GM21619 (cell line): ENCODE results near the gene GRB14.
"Not testable (repeated sequence)": the region's sequence is repeated elsewhere in the genome, so short reads cannot be mapped to it uniquely, and the experiment has no call there.

ENCODE experiments used
- ATAC-seq: cut with Tn5 transposase; IDR thresholded peaks from one replicate; pipeline ENCODE4 v1.9.1; 2021; ENCODE audit not compliant: unreplicated experiment

GRB14 gene

GRCh38 chr2:164560181-164560792 lies 61.0 kb downstream of the GRB14 start:
- no peak for ATAC-seq

- no peak for ATAC-seq
Measured at GRCh38 chr2:164558450-164558849, 62.8 kb downstream of the GRB14 start.

DNA sequence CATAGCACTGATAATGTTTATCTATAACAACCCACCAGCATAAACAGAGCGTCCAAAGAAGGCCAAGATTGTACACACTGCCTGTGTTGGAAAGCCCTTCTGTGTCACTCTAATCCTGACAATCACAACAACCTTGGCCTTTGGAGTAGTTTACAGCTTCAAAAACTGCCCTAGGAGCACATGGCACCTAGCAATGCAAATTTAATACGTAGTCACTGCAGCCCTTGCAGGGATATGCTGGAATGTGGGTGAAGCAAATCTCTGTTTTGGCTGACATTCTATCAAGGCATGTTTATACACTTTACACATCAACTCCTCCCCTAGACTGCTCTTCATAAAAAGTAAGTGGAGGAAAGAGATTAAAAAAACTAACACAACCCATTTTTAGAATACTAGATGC lies 66.8 kb downstream of the GRB14 start:
- ATAC-seq, result no peak

DNA sequence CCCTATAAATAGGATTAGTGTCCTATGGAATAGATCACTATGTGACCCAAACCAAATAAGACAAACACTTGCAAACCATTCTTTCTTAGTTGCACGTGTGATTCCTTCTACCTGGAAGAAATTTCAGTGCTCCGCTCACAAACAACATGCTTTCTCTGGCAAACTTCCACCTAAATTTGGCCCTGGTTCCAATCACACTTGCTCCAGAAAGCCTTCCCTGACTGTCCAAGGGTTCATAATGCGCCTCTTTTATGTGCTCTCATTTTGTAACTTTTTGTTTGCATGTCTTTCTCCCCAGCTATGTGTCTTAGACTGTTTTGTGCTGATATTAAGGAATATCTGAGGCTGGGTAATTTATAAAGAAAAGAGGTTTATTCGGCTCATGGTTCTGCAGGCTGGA lies 69.8 kb downstream of the GRB14 start:
- ATAC-seq, result no peak

GRCh38 chr2:164549705-164550104 lies 71.6 kb downstream of the GRB14 start:
- not testable (repeated sequence) for ATAC-seq

DNA sequence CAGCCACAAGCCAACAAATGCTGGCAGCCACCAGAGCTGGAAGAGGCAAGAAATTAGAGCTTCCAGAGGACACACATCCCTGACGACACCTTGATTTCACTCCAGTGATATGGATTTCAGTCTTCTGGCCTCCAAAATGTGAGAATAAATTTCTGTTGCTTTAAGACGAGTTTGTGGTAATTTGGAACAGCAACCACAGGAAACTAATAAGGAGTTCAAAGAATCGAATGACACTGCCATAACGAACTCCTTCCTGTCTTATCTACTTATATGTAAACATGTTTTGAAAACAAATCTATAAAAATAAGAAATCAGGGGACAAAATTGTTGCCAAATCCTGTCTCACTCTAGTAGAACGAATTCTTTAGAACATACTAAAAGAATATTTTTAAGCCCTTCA lies 75.8 kb downstream of the GRB14 start:
- no peak for ATAC-seq

GRCh38 chr2:164542581-164543021 lies 78.7 kb downstream of the GRB14 start:
- ATAC-seq, result no peak

DNA sequence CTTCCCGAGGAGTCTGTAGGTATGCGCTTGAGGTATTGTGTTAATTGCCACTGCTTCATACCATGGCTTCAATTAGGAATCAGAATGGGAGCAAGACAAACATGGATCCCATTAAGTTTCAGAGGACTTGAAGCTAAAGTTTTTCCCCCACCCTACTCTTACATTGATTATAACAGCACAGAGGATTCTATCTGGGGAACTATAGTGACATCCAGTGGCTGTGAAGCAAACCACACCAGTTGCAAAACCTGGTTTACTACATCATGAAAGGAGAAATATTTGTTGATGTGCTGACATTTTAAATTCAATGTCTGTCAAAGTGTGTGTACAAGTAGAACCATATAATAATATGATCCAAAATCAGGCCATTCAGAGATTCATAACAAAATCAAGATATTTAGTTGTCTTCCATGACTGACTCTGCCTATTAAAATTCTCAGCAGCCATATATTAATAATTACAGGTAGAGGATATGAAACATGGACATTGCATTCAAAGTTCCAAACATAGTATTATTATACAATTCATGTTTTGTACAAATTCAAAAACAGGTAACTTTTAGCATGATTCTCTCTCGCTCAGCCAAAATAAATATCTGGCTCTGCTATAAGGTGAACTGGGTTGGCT lies 82.9 kb downstream of the GRB14 start:
- ATAC-seq, result peak; percentile 71

DNA sequence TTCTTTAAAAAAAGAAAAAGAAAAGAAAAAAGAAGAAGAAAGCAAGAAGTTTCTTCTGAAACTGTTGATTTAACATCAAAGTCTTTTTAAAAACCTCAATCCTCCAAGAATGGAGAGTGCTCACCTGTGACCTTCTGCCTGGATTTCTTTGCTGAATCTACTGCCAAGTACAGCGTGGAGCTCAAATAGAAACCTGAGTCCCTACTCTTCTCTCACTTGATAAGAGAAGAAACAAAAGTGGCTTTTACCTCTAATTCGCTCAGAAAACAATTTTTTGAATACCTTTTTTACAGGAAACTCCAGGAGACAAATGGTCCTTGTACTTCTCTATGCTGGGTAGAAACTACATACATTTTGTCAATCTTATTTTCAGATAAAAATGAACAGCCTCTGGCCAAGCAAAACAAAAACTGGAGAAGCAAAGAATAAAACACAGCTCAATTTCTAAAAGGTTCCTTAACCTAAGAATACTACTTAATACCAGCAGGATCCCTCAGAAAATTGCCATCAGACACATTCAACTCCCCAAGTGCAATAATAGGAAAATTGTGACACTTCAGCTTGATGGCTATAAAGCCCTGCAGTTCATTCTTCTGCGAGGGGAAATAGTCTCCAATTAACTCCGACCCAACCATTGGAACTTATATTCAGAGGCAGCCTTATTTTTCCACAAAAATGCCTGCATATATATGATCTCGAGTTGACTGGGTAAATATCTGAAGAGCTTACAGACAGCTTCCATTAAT lies 85.8 kb downstream of the GRB14 start:
- ATAC-seq, result no peak

- no peak for ATAC-seq
Measured at GRCh38 chr2:164530464-164530863, 90.8 kb downstream of the GRB14 start.

- ATAC-seq, result no peak
Measured at GRCh38 chr2:164523726-164524125, 97.6 kb downstream of the GRB14 start.

DNA sequence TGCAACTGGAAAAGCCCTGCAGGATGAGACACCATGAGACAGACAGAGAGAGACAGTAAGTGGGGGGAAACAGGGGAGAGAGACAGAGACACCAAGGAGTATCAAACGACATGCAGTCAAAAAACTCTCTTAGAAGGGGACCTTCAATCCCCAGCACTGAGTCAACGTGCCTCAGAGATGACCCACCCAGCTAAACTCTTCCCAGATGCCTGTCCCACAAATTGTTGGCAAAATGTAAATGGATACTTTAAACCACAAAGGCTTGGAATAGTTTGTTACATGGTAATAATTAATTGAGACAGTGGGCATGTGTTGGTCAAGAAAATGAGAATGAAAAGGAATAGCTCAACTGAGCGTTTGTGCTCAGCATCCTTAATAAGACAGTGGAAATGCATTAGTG lies 98.3 kb downstream of the GRB14 start:
- no peak for ATAC-seq

GRCh38 chr2:164522561-164522981 lies 98.7 kb downstream of the GRB14 start:
- no peak for ATAC-seq

DNA sequence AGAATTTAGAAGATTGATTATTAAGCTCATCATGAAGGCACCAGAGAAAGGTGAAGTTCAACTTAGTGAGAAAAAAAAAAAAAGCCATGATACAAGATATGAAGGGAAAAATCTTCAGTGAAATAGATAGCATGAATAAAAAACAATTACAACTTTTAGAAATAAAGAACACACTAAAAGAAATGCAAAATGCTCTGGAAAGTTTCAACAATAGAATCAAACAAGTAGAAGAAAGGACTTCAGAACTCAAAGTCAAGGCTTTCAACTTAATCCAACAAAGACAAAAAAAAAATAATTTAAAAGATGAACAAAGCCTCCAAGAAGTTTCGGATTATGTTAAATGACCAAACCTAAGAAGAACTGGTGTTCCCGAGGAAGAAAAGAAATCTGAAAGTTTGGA lies 105.5 kb downstream of the GRB14 start:
- ATAC-seq, result no peak

GRCh38 chr2:164515030-164515429 lies 106.3 kb downstream of the GRB14 start:
- ATAC-seq, result no peak

GRCh38 chr2:164514491-164514890 lies 106.8 kb downstream of the GRB14 start:
- ATAC-seq, result no peak

GRCh38 chr2:164512871-164513270 lies 108.4 kb downstream of the GRB14 start:
- ATAC-seq, result no peak

DNA sequence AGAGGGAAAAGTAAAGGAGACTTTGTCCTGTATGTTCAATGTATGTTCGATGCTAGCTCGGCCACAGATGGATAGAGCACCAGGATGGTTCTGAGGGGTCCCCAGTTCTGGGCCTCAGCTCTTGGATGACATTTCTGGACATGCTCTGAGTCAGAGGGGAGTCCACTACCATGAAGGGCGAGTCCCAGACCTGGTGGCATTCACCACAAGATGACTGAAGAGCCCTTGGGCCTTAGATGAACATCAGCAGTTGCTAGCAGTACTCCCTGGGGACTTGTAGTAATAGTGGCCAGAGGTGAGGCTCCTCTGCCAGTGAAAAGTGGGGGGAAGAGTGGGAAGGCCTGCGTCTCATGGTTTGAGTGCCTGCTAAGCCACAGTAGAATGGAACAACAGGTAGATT lies 109.5 kb downstream of the GRB14 start:
- no peak for ATAC-seq

DNA sequence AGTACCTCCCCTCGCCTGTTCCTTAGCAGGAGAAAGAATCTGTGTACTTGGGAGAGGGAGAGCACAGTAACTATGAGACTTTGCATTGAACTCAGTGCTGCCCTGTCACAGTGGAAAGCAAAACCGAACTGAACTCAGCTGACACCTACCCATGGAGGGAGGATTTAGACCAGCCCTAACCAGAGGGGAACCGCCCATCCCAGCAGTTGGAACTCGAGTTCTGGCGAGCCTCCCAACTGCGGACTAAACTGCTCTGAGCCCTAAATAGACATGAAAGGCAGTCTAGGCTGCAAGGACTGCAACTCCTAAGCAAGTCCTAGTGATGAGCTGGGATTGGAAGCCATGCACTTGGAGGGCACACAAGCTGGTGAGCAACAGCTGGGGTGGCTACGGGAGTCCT lies 110.4 kb downstream of the GRB14 start:
- ATAC-seq, result no peak

GRCh38 chr2:164509137-164509877 lies 112.0 kb downstream of the GRB14 start:
- ATAC-seq, result no peak

GRCh38 chr2:164504253-164504652 lies 117.0 kb downstream of the GRB14 start:
- ATAC-seq, result no peak

DNA sequence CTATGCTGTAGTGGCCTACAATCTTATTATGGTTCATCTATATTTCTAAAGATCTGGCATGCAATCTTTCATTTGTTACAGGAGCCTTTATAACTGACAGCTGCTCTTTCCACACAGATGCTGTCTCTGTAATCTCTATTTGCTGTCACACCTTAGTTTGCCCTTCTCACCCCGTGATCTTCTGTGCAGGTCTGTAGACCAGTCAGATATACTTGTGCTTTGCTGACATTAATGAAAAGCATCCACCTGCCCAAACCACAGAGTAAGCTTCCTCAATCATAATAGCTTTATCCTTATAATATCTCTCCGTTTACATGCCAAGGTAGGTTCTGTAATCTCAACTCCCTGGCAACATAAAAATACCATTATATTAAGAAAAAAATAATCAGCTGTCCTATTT lies 122.4 kb downstream of the GRB14 start:
- ATAC-seq, result no peak
